GM11168 (cell line): ENCODE data around the gene REV1.
"Not testable (repeated sequence)": the region's sequence is repeated elsewhere in the genome, so short reads cannot be mapped to it uniquely, and the experiment has no call there.

Experiments used
- in situ Hi-C: fragments of 300-500 bp; cut with MboI; formaldehyde crosslinking; loops from one replicate; pipeline ENCODE4 v1.12.0; 2022; ENCODE audit warnings: low sequenced_read_pairs; ENCODE audit not compliant: unreplicated experiment

Gene REV1

DNA sequence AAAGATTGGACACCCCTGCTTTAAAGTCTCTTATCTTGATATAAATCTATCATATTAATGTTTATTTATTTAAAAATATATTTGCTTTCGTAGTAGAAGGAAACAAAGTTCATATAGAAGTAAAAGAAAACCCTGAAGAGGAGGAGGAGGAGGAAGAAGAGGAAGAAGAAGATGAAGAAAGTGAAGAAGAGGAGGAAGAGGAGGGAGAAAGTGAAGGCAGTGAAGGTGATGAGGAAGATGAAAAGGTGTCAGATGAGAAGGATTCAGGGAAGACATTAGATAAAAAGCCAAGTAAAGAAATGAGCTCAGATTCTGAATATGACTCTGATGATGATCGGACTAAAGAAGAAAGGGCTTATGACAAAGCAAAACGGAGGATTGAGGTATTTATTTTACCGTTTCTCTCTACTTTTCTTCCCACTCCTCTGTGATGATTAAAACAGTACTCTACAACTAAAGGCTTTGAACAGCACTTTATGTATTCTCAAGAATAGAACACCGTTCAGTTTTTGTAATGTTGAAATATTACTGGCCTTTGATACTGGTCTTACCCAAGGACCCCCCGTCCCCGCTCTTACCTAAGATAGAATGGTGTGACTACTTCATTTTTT, 113.5 kb downstream of the REV1 start:
- in situ Hi-C loops, result no loop called here

DNA sequence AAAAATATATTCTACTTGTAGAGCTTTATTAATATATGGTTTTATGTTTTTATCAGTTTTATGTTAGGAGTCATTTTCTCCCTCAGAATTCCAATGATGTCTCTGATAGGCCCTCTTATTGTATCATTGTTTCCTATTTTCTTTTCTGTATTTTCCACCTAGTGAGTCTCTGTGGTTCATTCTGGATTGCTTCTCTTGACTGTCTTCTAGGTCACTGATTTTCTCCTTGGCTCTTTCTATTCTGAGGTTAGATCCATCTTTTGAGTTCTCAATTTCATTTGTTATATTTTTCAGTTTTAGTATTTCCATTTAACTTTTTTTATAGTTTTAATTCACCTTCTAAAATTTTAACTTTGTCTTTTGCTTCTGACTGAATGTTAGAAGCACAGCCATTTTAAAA, 115.1 kb downstream of the REV1 start:
- in situ Hi-C loops, result no loop called here

DNA sequence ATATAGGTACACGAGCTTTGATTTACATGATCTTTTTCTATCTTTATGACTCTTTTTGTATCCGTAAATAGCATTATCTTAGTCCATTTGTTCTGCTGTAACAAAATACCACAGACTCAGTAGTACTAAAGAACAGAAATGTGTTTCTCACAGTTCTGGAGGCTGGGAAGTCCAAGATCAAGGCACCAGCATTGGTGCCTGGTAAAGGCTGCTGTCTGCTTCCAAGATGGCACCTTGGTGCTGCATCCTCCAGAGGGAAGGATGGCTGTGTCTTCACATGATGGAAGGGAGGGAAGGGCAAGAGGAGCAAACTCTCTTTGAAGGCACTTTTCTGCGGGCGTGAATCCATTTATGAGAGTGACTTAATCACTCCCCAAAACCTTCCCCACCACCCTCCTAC, 116.7 kb downstream of the REV1 start:
- in situ Hi-C loops, result no loop called here

DNA sequence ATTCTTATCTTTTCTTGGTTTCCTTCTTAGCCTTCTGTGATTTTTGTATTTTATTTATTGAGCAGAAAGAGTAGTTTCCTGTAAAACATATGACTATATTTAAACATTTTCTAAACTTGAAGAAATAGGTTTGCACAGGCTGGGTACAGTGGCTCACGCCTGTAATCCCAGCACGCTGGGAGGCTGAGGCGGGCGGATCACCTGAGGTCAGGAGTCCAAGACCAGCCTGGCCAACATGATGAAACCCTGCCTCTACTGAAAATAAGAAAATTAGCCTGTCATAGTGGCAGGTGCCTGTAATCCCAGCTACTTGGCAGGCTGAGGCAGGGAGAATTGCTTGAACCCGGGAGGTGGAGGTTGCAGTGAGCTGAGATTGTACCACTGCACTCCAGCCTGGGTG, 121.0 kb downstream of the REV1 start:
- in situ Hi-C loops, result not testable (repeated sequence)

DNA sequence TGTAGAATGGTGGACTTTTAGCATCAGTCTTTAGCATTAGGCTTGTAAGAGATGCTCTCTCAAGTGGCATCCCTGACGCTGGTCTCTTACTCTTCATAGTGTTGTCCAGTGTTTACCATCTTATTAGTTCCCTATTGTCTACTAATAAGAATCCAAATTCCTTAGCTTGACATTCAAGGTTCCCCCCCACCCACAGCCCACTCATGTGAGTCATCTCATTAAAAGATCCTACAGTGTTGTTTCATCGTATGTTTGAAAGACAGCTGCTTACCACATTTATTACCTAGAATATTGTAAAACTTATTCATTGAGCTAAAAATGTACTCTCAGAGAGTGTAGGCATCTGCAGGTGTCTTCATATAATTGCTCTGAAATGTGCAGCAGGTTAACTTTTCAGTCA, 124.2 kb downstream of the REV1 start:
- in situ Hi-C loops, result no loop called here

DNA sequence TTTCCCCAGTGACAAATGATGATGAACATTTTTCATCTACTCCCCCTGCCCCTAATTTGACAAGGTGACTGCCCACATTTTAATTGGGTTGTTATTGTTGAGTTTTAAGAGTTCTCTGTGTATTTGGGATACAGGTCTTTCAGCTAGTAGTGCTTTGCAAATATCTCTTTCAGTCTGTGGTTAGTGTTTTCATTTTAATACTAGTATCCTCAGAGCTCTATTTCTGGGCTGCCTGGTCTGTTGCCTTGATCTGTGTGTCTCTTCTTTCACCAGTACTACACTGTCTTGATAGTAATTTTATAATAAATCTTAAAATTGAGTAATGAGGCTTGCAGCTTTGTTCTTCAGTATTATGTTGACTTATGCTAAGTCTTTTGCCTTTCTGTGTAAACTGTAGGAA, 133.0 kb downstream of the REV1 start:
- in situ Hi-C loops, result no loop called here

DNA sequence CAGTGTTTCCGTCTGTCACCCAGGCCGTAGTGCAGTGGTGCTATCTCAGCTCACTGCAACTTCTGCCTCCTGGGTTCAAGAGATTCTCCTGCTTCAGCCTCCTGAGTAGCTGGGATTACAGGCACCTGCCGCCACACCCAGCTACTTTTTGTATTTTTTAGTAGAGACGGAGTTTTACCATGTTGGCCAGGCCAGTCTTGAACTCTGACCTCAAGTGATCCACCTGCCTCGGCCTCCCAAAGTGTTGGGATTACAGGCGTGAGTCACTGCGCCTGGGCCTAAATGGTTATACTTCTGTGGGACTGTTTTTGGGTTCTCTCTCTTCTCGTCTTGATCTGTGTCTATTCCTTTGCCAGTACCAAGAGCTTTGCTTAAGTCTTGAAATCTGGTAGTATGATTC, 135.0 kb downstream of the REV1 start:
- in situ Hi-C loops, result not testable (repeated sequence)

DNA sequence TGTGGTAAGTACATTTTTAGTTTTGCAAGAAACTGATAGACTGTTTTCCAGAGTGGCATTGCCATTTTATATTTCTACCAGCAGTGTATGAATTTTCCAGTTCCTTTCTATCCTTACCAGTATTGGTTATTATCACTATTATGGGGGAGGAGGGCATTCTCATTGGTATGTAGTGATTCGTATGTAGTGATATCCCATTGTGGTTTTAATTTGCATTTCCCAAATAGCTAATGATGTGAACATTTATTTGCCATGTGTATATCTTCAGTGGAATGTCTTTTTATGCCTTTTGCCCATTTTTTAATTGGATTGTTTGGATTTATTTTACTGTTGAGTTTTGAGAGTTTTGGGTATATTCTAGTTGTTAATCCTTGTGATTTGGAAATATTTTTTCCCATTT, 135.7 kb downstream of the REV1 start:
- in situ Hi-C loops, result no loop called here
